PC-9 (cell line): ENCODE results near the gene ARHGAP8. TPM values are rescaled to one million over a fixed set of nuclear protein-coding genes. Genes with fewer than 3 reads are reported as not detected.

Experiments
- BruUV-seq: library from RNA; stranded (reverse); fragments of 400-500 nt; replicated peaks from 2 replicates; lab custom pipeline; 2021; lab: Mats Ljungman, UMichigan
- CTCF ChIA-PET: fragments of 300-600 bp; sonication (Branson Sonifier 250); formaldehyde crosslinking; loops from one replicate; lab custom pipeline; 2022; ENCODE audit warnings: antibody characterized with exemption; lab: Charles Lee
- POLR2A ChIA-PET: fragments of 300-600 bp; sonication (Branson Sonifier 250); formaldehyde crosslinking; loops from one replicate; lab custom pipeline; 2022; ENCODE audit warnings: antibody characterized with exemption; ENCODE audit not compliant: unreplicated experiment; lab: Charles Lee
- DNase-seq, 2 experiments: peaks; one replicate each; pipeline versions ENCODE4 v3.0.0 to v3.0.0-alpha.2; 2015 to 2022; ENCODE audit warnings: mixed read lengths in 1 of 2
- H2AFZ ChIP-seq: fragments of 200-600 bp; sonication (generic); 2 replicates; pipeline ENCODE4 v1.8.1; 2017; ENCODE audit warnings: antibody characterized with exemption
- H3F3A ChIP-seq: fragments of 200-600 bp; sonication (generic); 2 replicates; pipeline ENCODE4 v1.8.1; 2017; ENCODE audit warnings: antibody characterized with exemption, mild to moderate bottlenecking, low read depth; ENCODE audit not compliant: insufficient read depth
- H3K27ac ChIP-seq: fragments of 200-600 bp; sonication (generic); 2 replicates; pipeline ENCODE4 v1.6.1; 2016; ENCODE audit warnings: mixed run types
- H3K27me3 ChIP-seq: fragments of 200-600 bp; sonication (generic); 2 replicates; pipeline ENCODE4 v1.6.1; 2016; ENCODE audit warnings: low read depth, mixed run types; ENCODE audit not compliant: insufficient read depth
- H3K36me3 ChIP-seq: fragments of 200-600 bp; sonication (generic); 2 replicates; pipeline ENCODE4 v1.6.1; 2016; ENCODE audit warnings: low read depth, mixed run types
- H3K4me1 ChIP-seq: fragments of 200-600 bp; sonication (generic); replicated peaks from 2 replicates; pipeline ENCODE4 v1.6.1; 2016; ENCODE audit warnings: mixed run types; ENCODE audit not compliant: insufficient read depth
- H3K4me2 ChIP-seq: fragments of 200-600 bp; sonication (generic); 2 replicates; pipeline ENCODE4 v1.6.1; 2017; ENCODE audit warnings: mixed run types
- H3K4me3 ChIP-seq: fragments of 200-600 bp; sonication (generic); 2 replicates; pipeline ENCODE4 v1.6.1; 2016; ENCODE audit warnings: mixed run types
- H3K79me2 ChIP-seq: fragments of 200-600 bp; sonication (generic); 2 replicates; pipeline ENCODE4 v1.6.1; 2017; ENCODE audit warnings: low read depth, mixed run types
- H3K9me2 ChIP-seq: fragments of 200-600 bp; sonication (generic); 2 replicates; pipeline ENCODE4 v1.8.1; 2017; ENCODE audit warnings: mild to moderate bottlenecking; ENCODE audit not compliant: insufficient read depth
- H3K9me3 ChIP-seq: fragments of 200-600 bp; sonication (generic); 2 replicates; pipeline ENCODE4 v1.8.1; 2016; ENCODE audit warnings: low read depth; ENCODE audit not compliant: insufficient read depth
- H4K20me1 ChIP-seq: fragments of 200-600 bp; sonication (generic); 2 replicates; pipeline ENCODE4 v1.8.1; 2017; ENCODE audit not compliant: insufficient read depth
- EZH2 ChIP-seq: fragments of 200-600 bp; sonication (generic); IDR thresholded peaks from 2 replicates; pipeline ENCODE4 v1.8.0; 2017; ENCODE audit warnings: antibody characterized with exemption, low read depth
- intact Hi-C: fragments of 100-400 bp; cut with micrococcal nuclease; formaldehyde crosslinking; loops from one replicate; pipeline ENCODE4 v1.10.0; 2022; ENCODE audit not compliant: unreplicated experiment
- total RNA-seq: library from RNA; stranded (reverse); gene quantifications from 2 replicates; pipeline ENCODE4 v1.2.3, GENCODE V29; 2021
- TF ChIP-seq, protein P1 (sequence below): fragments of 200-600 bp; sonication (generic); conservative IDR thresholded peaks from 2 replicates; pipeline ENCODE4 v1.6.1; 2017; ENCODE audit warnings: mixed run types, antibody characterized with exemption, mild to moderate bottlenecking, moderate library complexity

The ARHGAP8 gene
- total RNA-seq, 1 experiment from 2014 or later, result 114 TPM

DNA sequence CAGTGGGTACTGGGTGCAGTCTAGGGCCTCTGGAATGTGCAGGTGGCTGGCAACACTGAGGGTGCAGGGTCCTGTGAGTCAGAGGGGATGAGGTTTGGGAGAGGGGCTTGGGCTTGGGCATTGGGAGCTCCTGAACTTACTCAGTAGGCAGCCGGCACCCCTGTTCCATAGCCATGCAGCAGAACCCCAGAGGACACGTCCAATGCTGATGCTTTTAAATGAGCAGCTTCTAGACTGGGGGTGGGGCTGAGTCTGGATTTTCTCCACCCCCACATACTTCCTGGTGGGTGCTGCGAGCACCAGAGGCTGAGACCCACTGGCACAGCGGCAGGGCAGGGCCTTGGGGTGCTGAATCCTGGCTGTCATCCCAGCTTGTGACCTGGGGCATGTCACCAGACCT lies 71.4 kb downstream of the ARHGAP8 start:
- no TSS peak for BruUV-seq
- no peak for DNase-seq
- H3K27ac ChIP-seq, result no peak overlapping the region
- intact Hi-C loops, result loop anchor here (5.0 to 10.0 kb wide), 3 partner anchors 129 to 273 kb away; no protein-coding TSS in a partner anchor
- H3K9me3 ChIP-seq, result no peaks in the 10 kb centered on the region
- H3K4me3 ChIP-seq, result no peak overlapping the region
- ChIA-PET POLR2A (no interaction called here), CTCF (no interaction called here)
- H3K4me1 ChIP-seq, result no peaks in the 10 kb centered on the region
- no peaks in the 10 kb centered on the region for H3K79me2 ChIP-seq
- no peaks in the 10 kb centered on the region for H3K9me2 ChIP-seq
- H4K20me1 ChIP-seq, result peaks cover 21% of the 10 kb centered on the region
- H3K4me2 ChIP-seq, result no peak overlapping the region
- no peak overlapping the region for H2AFZ ChIP-seq
- H3F3A ChIP-seq, result peaks cover 25% of the 10 kb centered on the region
- no peaks in the 10 kb centered on the region for H3K27me3 ChIP-seq
- peaks cover 21% of the 10 kb centered on the region for H3K36me3 ChIP-seq
- TF ChIP-seq, protein P1, sequence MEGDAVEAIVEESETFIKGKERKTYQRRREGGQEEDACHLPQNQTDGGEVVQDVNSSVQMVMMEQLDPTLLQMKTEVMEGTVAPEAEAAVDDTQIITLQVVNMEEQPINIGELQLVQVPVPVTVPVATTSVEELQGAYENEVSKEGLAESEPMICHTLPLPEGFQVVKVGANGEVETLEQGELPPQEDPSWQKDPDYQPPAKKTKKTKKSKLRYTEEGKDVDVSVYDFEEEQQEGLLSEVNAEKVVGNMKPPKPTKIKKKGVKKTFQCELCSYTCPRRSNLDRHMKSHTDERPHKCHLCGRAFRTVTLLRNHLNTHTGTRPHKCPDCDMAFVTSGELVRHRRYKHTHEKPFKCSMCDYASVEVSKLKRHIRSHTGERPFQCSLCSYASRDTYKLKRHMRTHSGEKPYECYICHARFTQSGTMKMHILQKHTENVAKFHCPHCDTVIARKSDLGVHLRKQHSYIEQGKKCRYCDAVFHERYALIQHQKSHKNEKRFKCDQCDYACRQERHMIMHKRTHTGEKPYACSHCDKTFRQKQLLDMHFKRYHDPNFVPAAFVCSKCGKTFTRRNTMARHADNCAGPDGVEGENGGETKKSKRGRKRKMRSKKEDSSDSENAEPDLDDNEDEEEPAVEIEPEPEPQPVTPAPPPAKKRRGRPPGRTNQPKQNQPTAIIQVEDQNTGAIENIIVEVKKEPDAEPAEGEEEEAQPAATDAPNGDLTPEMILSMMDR, result no peak
- TF ChIP-seq EZH2, result no peak

DNA sequence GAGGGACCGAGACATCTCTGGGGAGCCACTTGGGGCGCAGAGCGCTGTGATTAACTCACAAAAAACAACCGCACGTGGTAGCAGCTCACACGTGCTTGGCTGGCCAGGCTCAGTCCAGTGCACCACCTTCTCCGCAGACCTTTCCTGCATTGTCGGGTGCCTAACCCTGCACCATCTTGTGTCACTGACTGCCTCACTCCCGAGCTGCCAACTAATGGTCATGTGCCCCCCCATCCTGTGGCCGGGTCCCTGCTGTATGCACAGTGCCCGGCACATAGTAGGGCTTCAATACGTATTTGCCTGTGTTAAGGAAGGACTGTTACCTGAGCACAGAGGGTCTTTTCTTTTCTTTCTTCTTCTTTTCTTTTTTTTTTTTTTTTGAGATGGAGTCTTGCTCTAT lies 71.9 kb downstream of the ARHGAP8 start:
- Histone ChIP-seq H3K4me1 (no peaks in the 10 kb centered on the region), H2AFZ (no peak overlapping the region), H3K9me2 (no peaks in the 10 kb centered on the region), H3F3A (peaks cover 21% of the 10 kb centered on the region), H3K9me3 (no peaks in the 10 kb centered on the region), H3K4me3 (no peak overlapping the region), H3K27ac (no peak overlapping the region), H3K36me3 (peaks cover 21% of the 10 kb centered on the region), H3K27me3 (no peaks in the 10 kb centered on the region), H4K20me1 (peaks cover 19% of the 10 kb centered on the region), H3K79me2 (no peaks in the 10 kb centered on the region), H3K4me2 (no peak overlapping the region)
- CTCF ChIA-PET, result no interaction called here
- TF ChIP-seq, protein P1, result no peak
- TF ChIP-seq EZH2, result no peak
- intact Hi-C loops, result loop anchor here (5.0 to 10.0 kb wide), 3 partner anchors 129 to 273 kb away; no protein-coding TSS in a partner anchor
- POLR2A ChIA-PET, result no interaction called here
- no TSS peak for BruUV-seq
- no peak for DNase-seq

DNA sequence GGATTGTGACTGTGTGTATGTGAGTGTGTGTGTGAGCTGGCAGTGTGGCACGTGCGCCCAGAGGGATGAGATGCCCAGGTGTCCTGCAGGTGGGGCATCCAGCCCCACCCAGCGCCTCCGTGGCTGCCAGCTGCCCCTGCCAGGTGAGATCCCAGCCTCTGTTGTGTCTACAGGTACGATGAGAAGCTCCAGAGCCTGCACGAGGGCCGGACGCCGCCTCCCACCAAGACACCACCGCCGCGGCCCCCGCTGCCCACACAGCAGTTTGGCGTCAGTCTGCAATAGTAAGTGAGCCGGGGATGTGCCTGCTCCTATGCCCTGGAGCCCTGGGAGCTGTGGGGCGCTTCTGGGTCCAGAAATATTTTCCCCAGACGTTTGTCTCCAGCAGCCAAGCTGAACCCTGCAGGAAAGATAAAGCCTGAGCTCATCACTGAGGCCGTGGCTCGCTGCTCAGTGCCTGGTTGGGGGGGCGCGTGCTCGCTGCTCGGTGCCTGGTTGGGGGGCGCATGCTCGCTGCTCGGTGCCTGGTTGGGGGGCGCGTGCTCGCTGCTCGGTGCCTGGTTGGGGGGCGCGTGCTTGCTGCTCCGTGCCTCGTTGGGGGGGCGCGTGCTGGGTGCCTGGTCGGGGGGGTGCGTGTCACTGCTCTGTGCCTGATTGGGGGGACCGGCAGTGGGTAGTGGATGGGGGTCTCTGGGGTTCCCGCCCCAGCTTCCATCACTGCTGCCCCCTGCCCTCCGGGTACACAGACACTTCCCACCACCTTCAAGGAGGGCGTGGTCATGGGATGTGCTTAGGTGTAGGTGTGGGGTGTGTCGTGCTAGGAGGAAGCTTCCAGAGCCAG lies 73.2 kb downstream of the ARHGAP8 start:
- POLR2A ChIA-PET, result no interaction called here
- no TSS peak for BruUV-seq
- no peak overlapping the region for H3K4me3 ChIP-seq
- no peak overlapping the region for H2AFZ ChIP-seq
- H3K27ac ChIP-seq, result no peak overlapping the region
- H3K27me3 ChIP-seq, result no peaks in the 10 kb centered on the region
- H3K9me3 ChIP-seq, result no peaks in the 10 kb centered on the region
- peaks cover 19% of the 10 kb centered on the region for H3F3A ChIP-seq
- intact Hi-C loops, result loop anchor here (10.0 kb wide), 2 partner anchors 131 to 149 kb away; no protein-coding TSS in a partner anchor
- no peaks in the 10 kb centered on the region for H3K4me1 ChIP-seq
- no peaks in the 10 kb centered on the region for H3K79me2 ChIP-seq
- H3K36me3 ChIP-seq, result peaks cover 21% of the 10 kb centered on the region
- H3K4me2 ChIP-seq, result no peak overlapping the region
- TF ChIP-seq EZH2, result no peak
- TF ChIP-seq, protein P1, result no peak
- DNase-seq, result no peak
- no peaks in the 10 kb centered on the region for H3K9me2 ChIP-seq
- CTCF ChIA-PET, result interaction anchor here (0.6 to 0.8 kb wide), 2 partner anchors 90 to 124 kb away, joined by 3 to 7 read pairs; no protein-coding TSS in a partner anchor
- H4K20me1 ChIP-seq, result peaks cover 13% of the 10 kb centered on the region
